Measurements from ENCODE around the gene KNSTRN.

KNSTRN gene

DNA sequence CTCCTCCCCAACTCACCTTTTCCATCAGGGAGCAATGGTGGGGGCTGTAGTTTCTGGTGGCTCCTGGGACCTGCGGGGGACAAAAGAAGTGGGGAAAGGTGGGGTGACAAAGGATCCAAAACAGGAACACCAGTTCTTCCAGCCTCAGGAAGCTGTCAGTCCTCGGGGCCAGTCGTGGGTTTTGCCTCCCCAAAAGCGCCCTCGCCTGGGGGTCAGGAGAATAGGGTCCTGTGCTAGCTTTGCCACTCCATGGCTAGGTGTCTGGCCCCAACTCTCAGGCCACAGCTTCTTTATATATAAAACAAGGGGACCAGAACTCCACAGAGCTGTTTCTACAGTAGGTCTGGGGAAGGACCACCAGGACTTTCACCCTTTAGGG is 45.8 kb upstream of the KNSTRN start:
- CTCF ChIA-PET = interaction anchor here (0.7 to 16.1 kb wide), 35 partner anchors 8 to 1637 kb away, joined by 3 to 263 read pairs (median 6); partner anchors contain the start of genes ANKRD63, BAHD1, DISP2 and INAFM2
- DNase-seq (ENCODE audit: extremely low spot score) = peak; percentile 71
- POLR2A ChIA-PET = interaction anchor here (0.6 to 1.7 kb wide), 2 partner anchors 14 to 268 kb away, joined by 3 to 4 read pairs; partner anchors contain the start of gene INAFM2
- TF ChIP-seq, protein P1, sequence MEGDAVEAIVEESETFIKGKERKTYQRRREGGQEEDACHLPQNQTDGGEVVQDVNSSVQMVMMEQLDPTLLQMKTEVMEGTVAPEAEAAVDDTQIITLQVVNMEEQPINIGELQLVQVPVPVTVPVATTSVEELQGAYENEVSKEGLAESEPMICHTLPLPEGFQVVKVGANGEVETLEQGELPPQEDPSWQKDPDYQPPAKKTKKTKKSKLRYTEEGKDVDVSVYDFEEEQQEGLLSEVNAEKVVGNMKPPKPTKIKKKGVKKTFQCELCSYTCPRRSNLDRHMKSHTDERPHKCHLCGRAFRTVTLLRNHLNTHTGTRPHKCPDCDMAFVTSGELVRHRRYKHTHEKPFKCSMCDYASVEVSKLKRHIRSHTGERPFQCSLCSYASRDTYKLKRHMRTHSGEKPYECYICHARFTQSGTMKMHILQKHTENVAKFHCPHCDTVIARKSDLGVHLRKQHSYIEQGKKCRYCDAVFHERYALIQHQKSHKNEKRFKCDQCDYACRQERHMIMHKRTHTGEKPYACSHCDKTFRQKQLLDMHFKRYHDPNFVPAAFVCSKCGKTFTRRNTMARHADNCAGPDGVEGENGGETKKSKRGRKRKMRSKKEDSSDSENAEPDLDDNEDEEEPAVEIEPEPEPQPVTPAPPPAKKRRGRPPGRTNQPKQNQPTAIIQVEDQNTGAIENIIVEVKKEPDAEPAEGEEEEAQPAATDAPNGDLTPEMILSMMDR (IDR thresholded peaks at IDR 0.05; ENCODE audit: control extremely low read depth, extremely low read depth, low read depth, missing control alignments) = peak; percentile 70

DNA sequence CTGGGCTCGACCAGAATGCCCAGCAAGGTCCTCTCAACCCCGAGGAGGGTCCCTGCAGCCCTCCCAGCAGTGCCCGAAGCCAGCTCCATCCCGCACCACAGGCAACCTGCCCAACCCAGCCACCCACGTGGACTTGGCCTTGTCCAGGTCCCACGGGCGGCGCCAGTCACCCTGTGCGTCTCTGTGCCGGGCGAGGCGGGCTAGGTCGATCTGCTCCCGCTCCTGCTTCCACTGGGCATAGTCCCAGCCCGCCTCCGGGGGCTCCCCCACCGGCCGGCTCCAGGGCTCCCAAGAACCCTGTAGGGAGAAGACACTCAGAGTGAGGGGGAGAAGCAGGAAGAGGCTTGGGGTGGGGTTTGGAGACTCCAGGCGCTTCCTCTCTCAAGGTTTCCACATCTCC is 44.9 kb upstream of the KNSTRN start:
- TF ChIP-seq, protein P1 (IDR thresholded peaks at IDR 0.05; ENCODE audit: control extremely low read depth, extremely low read depth, low read depth, missing control alignments) = no peak
- no peak for DNase-seq (ENCODE audit: extremely low spot score)
- ChIA-PET CTCF (interaction anchor here (0.6 to 16.1 kb wide), 56 partner anchors 9 to 1638 kb away, joined by 3 to 263 read pairs (median 6); partner anchors contain the start of genes BAHD1, DISP2, INAFM2 and IVD), POLR2A (no interaction called here)

DNA sequence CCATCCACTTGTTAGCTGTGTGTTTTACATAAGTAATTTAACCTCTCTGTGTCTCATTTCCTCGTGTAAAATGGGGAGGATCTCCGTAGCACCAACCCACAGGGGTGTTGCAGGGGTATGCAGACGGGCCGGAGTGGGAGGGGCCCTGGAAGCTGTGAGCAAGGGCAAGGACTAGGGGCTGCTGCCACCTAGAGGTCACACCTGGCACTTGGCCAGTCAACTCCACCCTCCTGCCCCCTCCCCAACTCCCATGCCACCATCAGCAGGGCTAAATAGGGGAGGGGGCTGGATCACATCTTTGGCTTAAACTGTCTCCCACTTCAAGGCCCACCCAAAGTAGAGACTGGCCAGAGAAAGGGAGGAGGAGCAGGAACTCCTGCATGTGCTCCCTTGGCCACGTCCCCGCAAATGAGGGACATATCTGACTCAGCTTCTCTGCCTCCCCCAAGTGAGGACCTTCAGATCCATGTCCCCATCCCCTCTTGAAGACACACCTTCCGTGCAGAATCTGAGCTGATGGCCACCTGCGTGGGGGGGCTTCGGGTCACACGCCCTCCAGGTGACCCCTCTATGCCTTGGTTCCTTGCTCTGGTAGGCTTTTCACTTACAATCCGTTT is 44.4 kb upstream of the KNSTRN start:
- CTCF ChIA-PET = interaction anchor here (0.6 to 16.1 kb wide), 55 partner anchors 9 to 516 kb away, joined by 3 to 263 read pairs (median 6); partner anchors contain the start of genes BAHD1, DISP2, INAFM2 and IVD
- DNase-seq (ENCODE audit: extremely low spot score) = peak; percentile 91
- POLR2A ChIA-PET = no interaction called here
- TF ChIP-seq, protein P1 (IDR thresholded peaks at IDR 0.05; ENCODE audit: control extremely low read depth, extremely low read depth, low read depth, missing control alignments) = peak; percentile 92

DNA sequence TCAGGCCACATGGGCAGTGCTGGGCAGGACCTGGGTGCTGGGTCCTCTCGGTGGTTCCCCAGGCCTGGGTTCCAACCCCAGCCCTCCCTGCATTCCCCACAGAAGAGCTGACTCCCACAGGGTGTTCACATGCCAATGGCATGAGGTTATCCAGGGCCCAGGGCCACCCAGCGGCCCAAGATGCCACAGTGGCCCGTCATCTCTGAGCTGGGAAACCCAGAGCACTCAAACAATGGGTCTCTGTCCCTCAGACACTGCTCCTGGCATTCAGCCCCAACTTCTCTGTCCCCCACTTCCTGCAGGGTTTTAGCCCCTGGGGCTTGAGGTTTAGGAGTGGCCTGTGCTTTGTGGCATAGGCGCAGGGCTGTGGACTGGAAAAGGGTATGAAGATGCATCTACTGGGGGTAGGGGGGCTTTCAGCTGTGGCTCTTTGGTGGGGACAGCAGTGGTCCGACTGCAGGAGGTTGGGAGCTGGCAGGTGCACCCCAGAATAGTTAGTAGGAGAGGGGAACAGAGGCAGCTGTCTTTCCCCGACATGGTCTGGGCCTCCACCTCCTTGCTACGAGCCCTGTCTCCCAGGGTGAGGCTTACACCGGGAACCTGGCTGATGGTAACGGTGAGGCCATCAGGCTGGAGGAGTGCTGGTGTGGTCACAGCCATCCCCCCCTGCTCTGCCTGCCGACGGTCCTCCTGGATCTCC is 43.5 kb upstream of the KNSTRN start:
- TF ChIP-seq, protein P1 (IDR thresholded peaks at IDR 0.05; ENCODE audit: control extremely low read depth, extremely low read depth, low read depth, missing control alignments) = no peak
- ChIA-PET POLR2A (no interaction called here), CTCF (interaction anchor here (0.8 to 16.1 kb wide), 34 partner anchors 10 to 404 kb away, joined by 3 to 263 read pairs (median 10); partner anchors contain the start of genes ANKRD63, BAHD1, DISP2 and INAFM2)
- DNase-seq (ENCODE audit: extremely low spot score) = no peak

DNA sequence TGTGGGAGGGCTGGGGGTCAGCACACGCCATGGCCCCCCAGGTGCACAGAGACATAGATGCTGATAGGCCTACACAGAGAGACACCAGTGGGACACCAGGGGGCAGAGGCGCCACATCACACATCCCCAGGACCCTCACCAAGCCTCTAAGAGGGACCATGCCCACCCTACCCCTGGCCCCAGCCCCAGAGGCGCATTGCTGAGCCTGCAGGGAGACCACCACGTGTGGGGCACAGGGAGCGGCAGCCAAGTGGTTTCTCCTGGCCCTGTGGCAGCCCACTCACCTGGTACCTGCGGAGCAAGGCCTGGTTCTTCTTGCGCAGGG is 42.9 kb upstream of the KNSTRN start:
- DNase-seq (ENCODE audit: extremely low spot score) = no peak
- TF ChIP-seq, protein P1 (IDR thresholded peaks at IDR 0.05; ENCODE audit: control extremely low read depth, extremely low read depth, low read depth, missing control alignments) = no peak
- POLR2A ChIA-PET = no interaction called here
- CTCF ChIA-PET = interaction anchor here (0.8 to 16.1 kb wide), 20 partner anchors 11 to 92 kb away, joined by 3 to 263 read pairs (median 20); partner anchors contain the start of genes ANKRD63, DISP2, INAFM2 and IVD

DNA sequence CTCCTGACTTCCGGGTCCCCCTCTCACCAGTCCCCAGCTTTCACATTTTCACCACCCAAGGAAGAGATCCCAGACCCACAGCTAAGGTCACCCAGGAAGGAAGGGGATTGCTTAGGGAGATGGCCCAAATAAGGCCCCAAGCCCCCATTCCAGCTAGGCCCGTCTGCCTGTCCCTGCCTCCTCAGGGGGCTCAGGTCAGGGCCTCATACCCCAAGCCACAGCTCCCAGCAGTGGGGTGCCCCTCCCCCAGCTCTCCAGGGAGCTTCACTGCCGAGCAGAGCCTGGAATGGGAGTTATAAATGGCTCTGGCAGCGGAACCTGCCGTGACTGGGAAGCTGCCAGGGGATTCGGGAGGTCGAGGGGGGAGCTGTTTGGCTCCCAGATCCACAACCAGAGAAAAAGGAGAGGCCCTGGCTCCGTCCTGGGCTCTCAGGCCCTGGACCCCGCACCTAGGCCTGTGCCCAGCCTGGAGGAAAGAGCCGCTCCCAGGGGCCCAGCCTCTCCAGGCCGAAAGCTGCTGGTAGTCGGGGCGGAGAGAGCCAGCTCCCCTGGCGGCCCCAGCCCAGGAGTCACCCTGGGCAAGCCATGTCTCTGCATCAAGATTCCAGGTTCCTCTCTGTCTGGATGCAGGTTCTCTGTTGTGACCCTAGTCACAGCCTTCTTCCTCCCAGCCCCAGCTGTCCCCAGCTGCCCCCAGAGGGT is 42.3 kb upstream of the KNSTRN start:
- TF ChIP-seq, protein P1 (IDR thresholded peaks at IDR 0.05; ENCODE audit: control extremely low read depth, extremely low read depth, low read depth, missing control alignments) = no peak
- ChIA-PET CTCF (interaction anchor here (0.8 to 16.1 kb wide), 15 partner anchors 12 to 91 kb away, joined by 3 to 263 read pairs (median 29); partner anchors contain the start of genes ANKRD63, DISP2, INAFM2 and IVD), POLR2A (no interaction called here)
- DNase-seq (ENCODE audit: extremely low spot score) = no peak

Measured in GM10248 (cell line).